GOT3 (cell line): Measurements from ENCODE around the gene RAB4B.
A peak's percentile ranks its signal among the peaks of the same experiment; 100 is the strongest.
"Not testable (repeated sequence)": the region's sequence is repeated elsewhere in the genome, so short reads cannot be mapped to it uniquely, and the experiment has no call there.

ENCODE experiments used
- DNase-seq: peaks from one replicate; lab custom pipeline; 2025; ENCODE audit warnings: mixed read lengths; lab: John Stamatoyannopoulos, UW

Gene RAB4B

GRCh38 chr19:40803857-40804782, 26.1 kb downstream of the RAB4B start:
- no peak for DNase-seq

DNA sequence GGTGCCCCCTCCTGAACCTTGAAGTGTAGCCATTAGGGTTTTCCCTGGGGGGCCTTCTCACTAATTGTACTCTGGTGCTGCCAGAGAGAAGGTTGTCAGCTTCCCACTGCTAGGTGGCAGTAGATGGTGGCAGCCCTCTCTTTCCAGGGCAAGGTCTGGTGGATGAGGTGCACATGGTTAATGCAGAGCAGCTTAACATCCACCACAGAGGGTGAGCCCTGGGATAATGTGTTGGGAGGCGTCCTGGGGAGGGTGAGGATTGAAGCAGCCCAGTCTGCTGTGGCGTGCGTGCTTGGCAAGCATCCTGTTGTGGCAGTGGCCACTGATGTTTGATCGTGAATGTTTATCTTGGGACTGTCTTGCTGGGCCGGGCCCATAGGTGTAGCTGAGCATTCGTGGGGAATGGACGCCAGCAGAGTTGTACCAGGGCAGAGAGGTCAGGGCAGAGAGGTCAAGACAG, 26.8 kb downstream of the RAB4B start:
- DNase-seq, result no peak

DNA sequence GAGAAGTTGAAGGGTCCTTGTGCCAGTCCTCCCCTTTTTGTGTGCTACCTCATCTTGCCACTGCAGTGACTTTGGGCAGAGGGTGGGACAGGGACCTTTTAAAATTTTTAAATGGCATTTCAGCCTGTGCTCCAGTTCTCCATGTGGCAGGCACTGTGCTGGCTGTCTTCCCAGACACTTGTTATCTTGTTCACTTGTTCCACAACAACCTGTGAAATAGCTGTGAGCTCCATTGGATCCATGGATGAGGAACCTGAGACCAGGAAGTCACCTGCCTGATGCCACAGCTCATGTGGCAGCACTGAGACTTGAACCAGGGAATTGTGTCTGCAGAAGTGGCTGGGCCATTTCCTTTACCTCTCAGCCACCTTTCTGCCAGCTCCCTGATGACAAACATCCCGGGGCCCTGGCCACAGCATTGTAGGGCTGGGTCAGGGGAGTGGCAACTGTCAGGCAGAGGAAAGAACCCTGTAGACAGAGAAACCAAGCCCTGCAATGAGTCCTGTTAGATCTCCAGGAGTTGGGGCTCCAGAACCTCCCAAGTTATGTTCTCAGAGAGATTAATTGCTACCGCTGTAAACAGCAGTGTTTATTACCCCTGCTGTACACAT, 27.3 kb downstream of the RAB4B start:
- DNase-seq, result no peak

DNA sequence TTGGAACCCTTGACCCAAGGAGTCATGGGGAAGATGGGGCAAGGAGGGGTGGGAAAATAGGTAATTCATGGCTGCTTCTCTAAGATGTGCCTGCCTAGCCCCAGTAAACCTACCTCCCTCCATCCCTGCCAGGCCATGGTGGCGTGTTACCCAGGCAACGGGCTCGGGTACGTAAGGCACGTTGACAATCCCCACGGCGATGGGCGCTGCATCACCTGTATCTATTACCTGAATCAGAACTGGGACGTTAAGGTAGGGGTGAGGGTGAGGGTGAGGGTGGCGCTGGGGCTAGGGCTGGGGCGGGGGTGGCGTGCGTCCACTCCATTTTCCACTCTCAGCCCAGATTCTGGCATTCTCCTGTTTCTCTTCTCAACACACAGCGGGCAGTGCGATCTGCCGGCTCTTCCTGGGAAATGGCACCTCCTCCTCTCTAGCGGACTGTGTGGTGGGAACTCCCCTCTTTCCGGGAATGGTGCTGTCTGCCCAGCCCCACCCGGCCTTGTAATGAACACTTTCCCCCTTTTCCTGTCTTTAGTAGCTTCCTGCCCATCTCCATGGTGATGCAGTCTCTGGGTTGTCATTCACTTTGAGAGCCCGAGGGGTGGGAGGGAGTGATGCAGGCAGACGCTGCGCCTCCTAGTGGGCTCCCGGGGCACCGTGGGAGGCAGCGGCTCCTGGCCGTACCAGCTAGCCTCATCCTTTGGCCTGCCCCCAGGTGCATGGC, 28.5 kb downstream of the RAB4B start:
- DNase-seq, result no peak

- no peak for DNase-seq
Measured at GRCh38 chr19:40807147-40808020, 29.3 kb downstream of the RAB4B start.

DNA sequence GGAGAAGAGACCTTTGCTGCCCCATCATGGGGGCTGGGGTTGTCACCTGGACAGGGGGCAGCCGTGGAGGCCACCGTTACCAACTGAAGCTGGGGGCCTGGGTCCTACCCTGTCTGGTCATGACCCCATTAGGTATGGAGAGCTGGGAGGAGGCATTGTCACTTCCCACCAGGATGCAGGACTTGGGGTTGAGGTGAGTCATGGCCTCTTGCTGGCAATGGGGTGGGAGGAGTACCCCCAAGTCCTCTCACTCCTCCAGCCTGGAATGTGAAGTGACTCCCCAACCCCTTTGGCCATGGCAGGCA, 29.9 kb downstream of the RAB4B start:
- no peak for DNase-seq

DNA sequence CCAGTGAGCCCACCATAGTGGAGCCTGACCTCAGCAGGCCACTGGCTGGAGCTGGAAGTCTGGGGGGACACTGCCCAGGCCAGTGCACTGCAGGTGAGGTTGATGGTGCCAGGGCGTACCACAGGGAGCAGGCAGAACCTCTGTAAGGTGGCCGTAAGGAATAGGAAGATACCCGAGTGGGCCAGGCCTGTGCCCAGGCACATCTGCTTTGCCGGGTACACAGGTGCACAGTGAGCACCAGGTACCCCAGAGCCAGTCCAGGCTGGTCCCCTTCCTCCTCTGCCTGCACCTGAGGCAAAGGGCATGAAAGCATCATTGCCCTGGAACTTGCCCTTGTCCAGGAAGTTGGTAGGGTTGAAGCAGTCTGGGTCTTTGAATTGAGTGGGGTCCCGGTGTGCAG, 30.4 kb downstream of the RAB4B start:
- no peak for DNase-seq

DNA sequence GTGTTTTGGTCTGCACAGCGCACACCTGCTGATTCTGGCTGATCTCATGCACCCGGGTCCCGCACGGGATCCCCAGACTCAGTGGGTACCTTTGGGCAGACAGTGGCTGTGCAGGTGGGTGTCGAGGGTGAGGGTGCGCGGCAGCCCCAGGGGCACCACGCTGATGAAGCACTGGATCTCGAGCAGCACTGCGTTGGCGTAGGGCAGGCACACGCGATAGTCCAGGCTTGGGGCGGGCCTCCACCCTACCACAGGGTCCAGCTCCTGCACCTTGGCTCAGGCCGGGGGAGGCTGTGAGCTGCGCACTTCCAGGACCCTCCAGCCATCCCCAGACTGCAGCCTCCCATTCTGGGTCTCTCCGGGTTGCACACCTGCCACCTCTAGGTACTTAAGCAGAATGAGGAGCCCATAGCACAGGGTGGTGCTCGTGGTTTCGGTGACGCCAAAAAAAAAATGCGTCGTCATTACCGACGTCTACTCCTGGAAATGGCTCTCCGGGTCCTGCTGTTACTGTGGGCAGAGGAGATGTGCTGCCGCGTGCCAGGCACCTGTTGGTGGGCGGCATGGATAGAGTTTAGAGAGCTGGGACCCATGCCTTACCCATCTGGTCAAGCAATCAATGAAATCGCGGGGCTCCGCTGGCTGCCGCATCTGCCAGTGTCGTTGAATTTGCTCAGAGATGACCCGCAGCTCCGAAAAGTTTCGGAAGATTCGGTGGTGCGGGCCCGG, 31.5 kb downstream of the RAB4B start:
- no peak for DNase-seq

- DNase-seq, result no peak
Measured at GRCh38 chr19:40810160-40810559, 32.1 kb downstream of the RAB4B start.

DNA sequence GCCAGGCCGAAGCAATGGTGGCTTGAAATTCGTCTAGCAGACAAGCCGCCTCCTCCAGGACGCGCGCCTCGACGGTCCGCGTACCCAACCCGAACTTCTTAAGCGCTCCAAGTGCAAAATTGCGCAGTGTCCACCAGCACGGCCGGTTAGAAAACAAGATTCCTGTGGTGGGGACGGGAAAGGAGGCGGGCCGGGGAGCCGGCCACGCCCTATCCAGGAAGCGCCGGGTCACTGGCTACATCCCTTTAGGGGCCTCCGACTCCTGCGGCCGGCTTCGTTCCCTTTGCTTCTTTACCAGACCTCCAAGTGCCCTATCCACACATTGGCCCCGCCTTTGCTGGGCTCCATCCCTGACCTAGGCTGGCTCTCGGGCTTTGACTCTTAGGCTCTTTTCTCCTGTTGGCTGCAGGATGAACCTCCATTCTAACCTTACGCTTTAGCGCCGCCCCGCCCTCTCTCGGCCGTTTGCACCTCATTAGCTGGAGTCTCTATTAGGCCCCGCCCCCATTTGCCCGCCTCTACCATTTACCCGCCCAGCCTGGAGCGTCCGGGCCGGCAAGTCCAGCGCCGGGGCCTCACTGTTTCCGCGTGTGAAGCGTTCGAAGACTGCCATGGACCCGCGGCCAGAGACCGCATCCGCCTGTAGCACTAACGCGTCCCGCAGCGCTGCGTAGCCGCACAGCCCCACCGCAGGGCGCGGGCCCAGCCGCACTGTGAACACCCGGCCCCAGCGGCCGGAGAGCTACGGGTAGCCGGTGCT, 32.8 kb downstream of the RAB4B start:
- DNase-seq, result peak; percentile 52

DNA sequence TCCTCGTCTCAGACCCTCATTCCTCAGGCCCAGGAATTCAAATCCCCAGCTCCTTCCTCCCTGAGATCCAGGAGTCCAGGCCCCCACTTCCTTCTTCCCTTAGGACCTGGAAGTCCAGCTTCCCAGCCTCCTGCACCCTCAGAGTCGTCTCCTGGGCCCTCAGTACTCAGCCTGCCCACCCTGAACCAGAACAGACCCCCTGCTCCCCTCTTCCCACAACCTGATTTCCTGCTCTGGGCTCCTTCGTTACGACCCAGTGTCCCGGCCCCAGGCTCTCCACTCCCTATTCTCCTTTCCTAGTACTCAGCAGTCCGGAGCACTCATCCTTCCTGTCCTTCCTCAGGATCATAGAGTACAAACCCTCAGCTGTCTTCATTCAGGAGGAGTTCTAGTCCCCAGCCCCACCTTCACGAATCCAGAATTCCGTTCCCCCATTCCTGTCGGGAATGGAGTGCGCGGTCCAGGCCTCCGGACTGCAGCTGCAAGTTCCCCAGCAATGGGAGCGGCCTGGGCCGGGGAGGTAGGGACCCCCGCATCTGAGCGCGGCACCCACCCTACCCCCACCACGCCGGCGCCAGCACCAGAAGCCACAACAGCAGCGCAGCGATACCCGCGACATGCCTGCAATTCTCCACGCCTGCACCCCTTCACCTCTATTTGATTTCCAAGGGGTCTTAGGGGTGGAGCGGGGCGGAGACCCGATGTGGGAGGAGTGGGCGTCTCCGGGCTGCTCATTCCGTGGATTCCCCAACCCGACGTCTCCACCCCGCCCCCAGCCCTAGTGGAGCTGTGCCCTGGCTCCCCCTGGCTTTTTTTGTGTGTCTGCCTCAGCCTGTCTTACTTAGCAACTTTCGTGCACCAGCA, 33.7 kb downstream of the RAB4B start:
- no peak for DNase-seq

DNA sequence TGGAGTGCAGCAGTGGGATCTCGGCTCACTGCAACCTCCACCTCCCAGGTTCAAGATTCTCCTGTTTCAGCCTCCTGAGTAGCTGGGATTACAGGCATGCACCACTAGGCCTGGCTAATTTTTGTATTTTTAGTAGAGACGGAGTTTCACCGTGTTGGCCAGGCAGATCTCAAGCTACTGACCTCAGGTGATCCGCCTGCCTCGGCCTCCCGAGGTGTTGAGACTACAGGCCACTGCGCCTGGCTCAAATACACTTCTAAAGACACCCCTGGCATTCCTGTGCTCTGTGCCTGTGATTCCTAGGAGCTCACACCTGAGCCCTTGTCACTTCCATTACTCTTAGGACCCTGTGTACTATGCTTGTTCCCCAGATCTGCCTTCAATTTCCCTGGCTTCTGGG, 34.5 kb downstream of the RAB4B start:
- not testable (repeated sequence) for DNase-seq

DNA sequence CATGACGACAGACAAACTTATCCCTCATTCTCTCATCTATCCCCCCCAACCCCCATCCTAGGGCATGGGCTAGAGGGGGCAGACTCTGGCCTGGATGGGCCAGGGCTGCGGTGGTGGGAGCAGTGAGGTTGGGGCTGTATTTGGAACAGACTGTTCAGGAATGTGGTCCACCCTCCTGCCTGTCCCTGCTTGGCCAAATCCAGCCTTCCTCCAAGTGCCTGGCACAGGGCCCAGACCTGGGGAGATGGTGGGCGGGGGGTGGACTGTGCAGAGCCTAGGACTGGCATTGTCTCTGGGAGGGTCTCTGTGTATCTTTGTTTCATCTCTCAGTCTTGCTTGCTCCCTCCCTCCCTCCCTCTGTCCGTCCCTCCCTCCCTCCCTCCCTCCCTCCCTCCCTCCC, 35.1 kb downstream of the RAB4B start:
- DNase-seq, result no peak

- no peak for DNase-seq
Measured at GRCh38 chr19:40815223-40815622, 37.2 kb downstream of the RAB4B start.

- DNase-seq, result not testable (repeated sequence)
Measured at GRCh38 chr19:40818480-40819399, 40.7 kb downstream of the RAB4B start.

GRCh38 chr19:40819479-40820234, 41.6 kb downstream of the RAB4B start:
- not testable (repeated sequence) for DNase-seq

GRCh38 chr19:40822161-40822560, 44.1 kb downstream of the RAB4B start:
- no peak for DNase-seq
